GM06990 (cell line): ENCODE results near the gene TNFRSF8.

Experiments
- DNase-seq: peaks from one replicate; pipeline ENCODE4 v3.0.0-alpha.2; 2011; ENCODE audit not compliant: insufficient read length; ENCODE audit errors: extremely low read depth
- H3K27me3 ChIP-seq: replicated peaks from 2 replicates; pipeline ENCODE4 v1.6.0; 2011; ENCODE audit warnings: low read length; ENCODE audit not compliant: control insufficient read depth, insufficient read depth
- H3K36me3 ChIP-seq: 2 replicates; pipeline ENCODE4 v1.5.1; 2011; ENCODE audit warnings: low read length; ENCODE audit not compliant: control insufficient read depth, insufficient read depth
- H3K4me3 ChIP-seq: replicated peaks from 2 replicates; pipeline ENCODE4 v1.5.1; 2011; ENCODE audit warnings: low read depth, mild to moderate bottlenecking, control low read depth, low read length
- CTCF ChIP-seq: IDR thresholded peaks from 2 replicates; pipeline ENCODE4 v1.5.1; 2011; ENCODE audit warnings: low read length, control low read depth, mild to moderate bottlenecking, inconsistent platforms; ENCODE audit not compliant: insufficient read depth, poor library complexity, severe bottlenecking

TNFRSF8 gene

GRCh38 chr1:12083766-12084165 is 20.7 kb downstream of the TNFRSF8 start:
- no peaks in the 10 kb centered on the region for H3K27me3 ChIP-seq
- peaks cover 18% of the 10 kb centered on the region for H3K36me3 ChIP-seq
- DNase-seq: no peak
- no peak overlapping the region for H3K4me3 ChIP-seq
- no peak for TF ChIP-seq CTCF

- Histone ChIP-seq H3K4me3 (no peak overlapping the region), H3K27me3 (no peaks in the 10 kb centered on the region), H3K36me3 (peaks cover 17% of the 10 kb centered on the region)
- DNase-seq: no peak
- no peak for TF ChIP-seq CTCF
Measured at GRCh38 chr1:12085643-12086260, 22.6 kb downstream of the TNFRSF8 start.

- TF ChIP-seq CTCF: no peak
- Histone ChIP-seq H3K4me3 (no peak overlapping the region), H3K36me3 (peaks cover 24% of the 10 kb centered on the region), H3K27me3 (no peaks in the 10 kb centered on the region)
- DNase-seq: no peak
Measured at GRCh38 chr1:12087797-12088314, 24.8 kb downstream of the TNFRSF8 start.

- DNase-seq: no peak
- Histone ChIP-seq H3K36me3 (peaks cover 24% of the 10 kb centered on the region), H3K27me3 (no peaks in the 10 kb centered on the region), H3K4me3 (no peak overlapping the region)
- no peak for TF ChIP-seq CTCF
Measured at GRCh38 chr1:12088607-12089006, 25.5 kb downstream of the TNFRSF8 start.

- TF ChIP-seq CTCF: no peak
- H3K4me3 ChIP-seq: no peak overlapping the region
- H3K27me3 ChIP-seq: no peaks in the 10 kb centered on the region
- DNase-seq: no peak
- peaks cover 24% of the 10 kb centered on the region for H3K36me3 ChIP-seq
Measured at GRCh38 chr1:12090326-12090725, 27.2 kb downstream of the TNFRSF8 start.

GRCh38 chr1:12091191-12091590 is 28.1 kb downstream of the TNFRSF8 start:
- Histone ChIP-seq H3K27me3 (no peaks in the 10 kb centered on the region), H3K4me3 (no peak overlapping the region), H3K36me3 (peaks cover 24% of the 10 kb centered on the region)
- no peak for TF ChIP-seq CTCF
- no peak for DNase-seq
